ENCODE data around the gene NBEAL1.

DNA sequence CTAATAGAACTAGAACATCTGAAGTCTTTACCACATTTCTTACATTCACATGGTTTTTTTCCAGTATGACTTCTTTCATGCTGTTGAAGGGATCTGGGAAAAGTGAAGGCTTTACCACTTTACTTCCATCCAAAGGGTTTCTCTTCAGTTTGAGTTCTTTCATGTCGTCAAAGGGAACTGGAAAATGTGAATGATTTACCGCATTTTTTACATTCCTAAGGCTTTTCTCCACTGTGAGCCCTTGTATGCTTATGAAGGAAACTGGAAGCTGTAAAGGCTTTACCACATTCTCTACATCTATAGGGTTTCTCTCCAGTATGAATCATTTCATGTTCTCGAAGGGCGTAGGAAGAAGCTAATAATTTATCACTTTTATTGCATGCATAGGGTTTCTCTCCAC lies 46.7 kb downstream of the NBEAL1 start:
- TF ChIP-seq, protein P1, sequence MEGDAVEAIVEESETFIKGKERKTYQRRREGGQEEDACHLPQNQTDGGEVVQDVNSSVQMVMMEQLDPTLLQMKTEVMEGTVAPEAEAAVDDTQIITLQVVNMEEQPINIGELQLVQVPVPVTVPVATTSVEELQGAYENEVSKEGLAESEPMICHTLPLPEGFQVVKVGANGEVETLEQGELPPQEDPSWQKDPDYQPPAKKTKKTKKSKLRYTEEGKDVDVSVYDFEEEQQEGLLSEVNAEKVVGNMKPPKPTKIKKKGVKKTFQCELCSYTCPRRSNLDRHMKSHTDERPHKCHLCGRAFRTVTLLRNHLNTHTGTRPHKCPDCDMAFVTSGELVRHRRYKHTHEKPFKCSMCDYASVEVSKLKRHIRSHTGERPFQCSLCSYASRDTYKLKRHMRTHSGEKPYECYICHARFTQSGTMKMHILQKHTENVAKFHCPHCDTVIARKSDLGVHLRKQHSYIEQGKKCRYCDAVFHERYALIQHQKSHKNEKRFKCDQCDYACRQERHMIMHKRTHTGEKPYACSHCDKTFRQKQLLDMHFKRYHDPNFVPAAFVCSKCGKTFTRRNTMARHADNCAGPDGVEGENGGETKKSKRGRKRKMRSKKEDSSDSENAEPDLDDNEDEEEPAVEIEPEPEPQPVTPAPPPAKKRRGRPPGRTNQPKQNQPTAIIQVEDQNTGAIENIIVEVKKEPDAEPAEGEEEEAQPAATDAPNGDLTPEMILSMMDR (IDR thresholded peaks at IDR 0.05 in 8 of 11, conservative IDR thresholded peaks at IDR 0.05 in 3 of 11): no peak
- no peak for TF ChIP-seq POLR2A (IDR thresholded peaks at IDR 0.05)

All from spleen (tissue), 7 donors.